Measurements from ENCODE around the gene CNPY4.

Gene CNPY4

GRCh38 chr7:100167912-100168323 is 48.5 kb downstream of the CNPY4 start:
- no peak for DNase-seq (ENCODE audit: low read depth in 3 of 3)

- no peak for DNase-seq (ENCODE audit: low read depth in 3 of 3)
These were observed 49.9 kb downstream of the CNPY4 start for GRCh38 chr7:100169147-100169850.

DNA sequence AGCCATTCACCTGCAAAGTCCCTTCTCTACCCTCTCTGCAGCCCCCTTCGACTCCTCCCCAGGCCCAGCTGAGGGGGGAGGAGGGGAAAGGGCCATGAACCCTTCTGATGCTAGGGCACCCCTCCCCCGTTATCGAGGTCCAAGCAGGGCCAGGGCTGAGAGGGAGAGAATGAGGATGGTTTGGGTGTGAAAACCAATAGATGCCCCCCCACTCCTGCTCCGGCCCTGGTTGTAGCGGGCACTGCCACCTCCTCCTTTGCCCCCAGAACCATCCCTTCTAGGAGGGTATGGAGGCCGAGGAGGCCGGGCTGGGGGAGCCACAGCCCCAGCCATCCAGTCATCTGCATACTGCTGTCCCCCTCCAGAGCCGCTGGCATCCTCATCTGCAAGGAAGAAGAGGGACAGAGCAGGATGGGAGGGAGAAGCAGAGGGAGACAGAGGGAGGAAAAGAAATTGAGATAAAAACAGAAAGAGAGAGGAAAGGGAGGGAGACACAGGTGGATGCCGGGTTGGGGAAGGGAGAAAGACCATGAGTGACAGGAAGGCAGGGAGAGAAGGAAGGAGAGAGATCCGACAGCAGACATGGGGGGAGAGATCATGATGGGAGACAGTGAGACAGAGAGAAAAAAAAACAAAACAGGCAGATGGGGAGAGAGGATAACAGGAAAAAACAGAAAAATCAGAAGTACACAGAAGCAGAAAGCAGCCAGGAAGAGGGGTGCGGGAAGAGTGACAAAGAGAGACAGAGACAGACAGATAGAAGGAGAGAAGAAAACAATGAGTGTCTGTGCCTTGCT is 50.9 kb downstream of the CNPY4 start:
- no peak for DNase-seq (ENCODE audit: low read depth in 3 of 3)

- DNase-seq (ENCODE audit: low read depth in 3 of 3) = no peak
These were observed 51.8 kb downstream of the CNPY4 start for GRCh38 chr7:100171087-100171681.

DNA sequence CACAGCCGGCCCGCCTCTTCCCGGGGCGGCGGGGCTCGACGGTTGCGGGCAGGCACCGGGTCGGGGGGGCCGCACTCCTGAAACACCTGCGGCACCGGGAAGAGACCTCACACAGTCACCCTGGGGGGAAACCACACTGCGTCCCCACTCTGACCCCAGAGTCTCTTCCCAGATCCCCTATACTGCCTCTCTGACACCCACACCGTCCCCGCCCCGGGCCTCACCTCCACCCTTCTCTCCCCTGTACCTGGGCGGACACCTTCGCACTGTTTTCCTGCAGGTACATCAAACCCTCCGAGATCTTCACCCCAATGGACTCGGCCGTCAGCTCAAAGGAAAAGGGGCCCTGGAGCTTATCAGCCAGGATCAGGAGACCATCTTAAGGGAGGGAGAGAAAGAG is 52.4 kb downstream of the CNPY4 start:
- DNase-seq (ENCODE audit: low read depth in 3 of 3) = no peak

GRCh38 chr7:100173806-100174495 is 54.5 kb downstream of the CNPY4 start:
- no peak for DNase-seq (ENCODE audit: low read depth in 3 of 3)

DNA sequence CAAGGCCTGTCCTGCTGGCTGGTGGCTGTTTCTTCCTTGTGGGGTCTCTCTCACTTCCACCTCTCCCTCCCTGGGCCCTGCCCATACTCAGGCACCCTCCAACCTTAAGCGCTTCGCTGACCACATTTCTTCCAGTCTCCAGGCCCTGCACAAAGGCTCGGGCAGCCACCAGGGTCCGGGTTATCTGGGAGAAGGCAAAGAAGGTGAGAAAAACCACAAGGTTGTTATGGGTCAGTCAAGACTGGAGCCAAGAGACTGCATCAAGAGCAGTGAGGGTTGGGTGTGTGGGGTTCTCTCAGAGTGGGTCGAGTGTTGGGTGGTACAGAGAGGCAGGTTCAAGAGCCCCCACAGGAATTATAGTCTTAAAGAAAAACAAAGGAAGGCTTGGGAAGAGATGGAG is 55.1 kb downstream of the CNPY4 start:
- no peak for DNase-seq (ENCODE audit: low read depth in 3 of 3)

Measured in stimulated activated CD4-positive, alpha-beta T cell treated with anti-CD3 and anti-CD28 coated beads, TNF-alpha, amount 100 ng/mL, for 24 hours (primary cell).